D721Med (cell line): ENCODE measurements around the gene RPL7A.
A peak's percentile ranks its signal among the peaks of the same experiment; 100 is the strongest.

Experiments
- DNase-seq: peaks from one replicate; pipeline ENCODE4 v3.0.0; 2011; ENCODE audit warnings: low spot score; ENCODE audit not compliant: insufficient read length
- FAIRE-seq: peaks from 2 replicates; lab custom pipeline; 2011; peaks lifted over from hg19 to GRCh38; lab: Jason Lieb, UNC
- CTCF ChIP-seq: IDR thresholded peaks from 2 replicates; pipeline ENCODE4 v1.5.1; 2012; ENCODE audit warnings: mild to moderate bottlenecking, control low read depth; ENCODE audit not compliant: insufficient read depth; ENCODE audit errors: missing control alignments

The RPL7A gene

GRCh38 chr9:133354766-133355165 is 6.7 kb downstream of the RPL7A start:
- DNase-seq = no peak
- FAIRE-seq = no peak
- TF ChIP-seq CTCF = no peak

- FAIRE-seq = no peak
- no peak for DNase-seq
- no peak for TF ChIP-seq CTCF
Measured at GRCh38 chr9:133355881-133356357, 7.9 kb downstream of the RPL7A start.

GRCh38 chr9:133356391-133357091 is 8.5 kb downstream of the RPL7A start, which contains the start of the genes SURF1 and SURF2:
TSS of gene SURF1 (minus strand) at chr9:133356487. CDS start at chr9:133356453, 34 bp downstream.
TSS of gene SURF2 (plus strand) at chr9:133356550. CDS start at chr9:133356593, 43 bp downstream.
- TF ChIP-seq CTCF = no peak
- FAIRE-seq = no peak
- peak; percentile 82 for DNase-seq

GRCh38 chr9:133357656-133358055 is 9.6 kb downstream of the RPL7A start:
- no peak for DNase-seq
- FAIRE-seq = no peak
- no peak for TF ChIP-seq CTCF

GRCh38 chr9:133359399-133360175 is 11.6 kb downstream of the RPL7A start:
- peak; percentile 23 for TF ChIP-seq CTCF
- DNase-seq (no peak), FAIRE-seq (no peak)

- DNase-seq = no peak
- no peak for TF ChIP-seq CTCF
- no peak for FAIRE-seq
Measured at GRCh38 chr9:133360400-133361393, 12.7 kb downstream of the RPL7A start.
